GM21786 (cell line): ENCODE data around the gene DYRK1B.
A peak's percentile ranks its signal among the peaks of the same experiment; 100 is the strongest.
"Not testable (repeated sequence)": the region's sequence is repeated elsewhere in the genome, so short reads cannot be mapped to it uniquely, and the experiment has no call there.

ENCODE experiments used
- ATAC-seq: cut with Tn5 transposase; IDR thresholded peaks from one replicate; pipeline ENCODE4 v1.9.1; 2021; ENCODE audit not compliant: unreplicated experiment

DYRK1B gene

DNA sequence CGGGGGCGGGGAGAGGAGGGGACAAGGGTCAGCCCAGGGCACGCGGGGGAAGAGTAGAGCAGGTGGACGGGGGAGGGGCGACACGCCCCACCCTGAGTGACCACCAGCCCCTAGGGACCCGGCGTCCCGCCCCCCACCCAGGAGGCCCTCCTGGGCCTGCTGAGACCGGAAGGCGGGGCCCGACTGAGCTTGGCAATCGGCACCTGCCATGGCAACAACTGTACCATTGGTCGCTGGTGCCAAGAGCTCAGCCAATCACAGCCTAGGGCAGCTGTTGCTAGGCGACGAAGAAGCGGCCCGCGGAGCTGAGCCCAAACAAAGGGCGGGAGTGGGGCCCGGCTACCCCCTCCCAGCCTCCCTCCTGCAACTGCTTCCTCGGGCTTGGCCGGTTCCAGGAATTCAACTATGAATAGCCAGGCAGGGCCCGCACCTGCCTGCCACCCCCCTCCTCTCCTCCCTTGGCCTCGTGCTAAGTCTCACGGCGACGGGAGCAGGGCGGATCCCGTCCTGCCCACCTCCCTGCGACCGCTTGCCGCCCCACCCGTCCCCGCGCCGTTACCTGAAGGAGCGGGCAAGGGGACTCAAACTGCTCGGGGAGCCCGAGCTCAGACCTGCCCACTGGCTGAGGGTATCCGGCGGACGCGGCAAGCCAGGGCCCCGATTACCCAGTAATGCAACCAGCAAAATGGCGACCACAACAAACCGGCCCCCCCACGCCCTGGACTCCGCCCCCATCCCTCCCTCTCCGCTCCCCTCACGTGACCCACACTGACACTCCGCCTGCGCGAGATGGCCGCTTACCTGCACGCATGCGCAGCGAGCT, at the start of gene DYRK1B:
TSS of gene DYRK1B (minus strand) at position 699 of the 823 bp plus-strand sequence. CDS start 2,295 bp downstream, outside the sequence.
- peak; percentile 89 for ATAC-seq

DNA sequence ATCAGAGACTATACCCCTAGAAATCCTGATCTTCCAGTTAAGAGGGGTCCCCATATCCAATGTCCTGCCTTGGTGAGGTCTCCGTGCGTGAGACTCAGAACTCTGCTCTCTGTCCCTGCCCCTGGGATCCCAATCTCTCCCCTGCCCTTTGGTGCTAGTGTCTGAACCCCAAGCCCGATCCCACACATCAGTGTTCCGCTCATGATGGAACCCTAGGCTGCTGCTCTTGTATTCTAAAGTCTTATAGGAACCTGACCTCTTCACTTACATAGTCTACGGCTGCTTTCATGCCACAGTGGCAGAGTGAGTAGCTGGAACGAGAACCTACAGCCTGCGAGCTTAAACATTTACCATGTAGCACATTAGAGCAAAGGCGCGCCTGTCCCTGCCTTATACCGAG, 48.7 kb upstream of the DYRK1B start:
- ATAC-seq: not testable (repeated sequence)

- not testable (repeated sequence) for ATAC-seq
Measured at GRCh38 chr19:39881495-39882110, 47.6 kb upstream of the DYRK1B start.

GRCh38 chr19:39880241-39880640, 46.3 kb upstream of the DYRK1B start:
- not testable (repeated sequence) for ATAC-seq

DNA sequence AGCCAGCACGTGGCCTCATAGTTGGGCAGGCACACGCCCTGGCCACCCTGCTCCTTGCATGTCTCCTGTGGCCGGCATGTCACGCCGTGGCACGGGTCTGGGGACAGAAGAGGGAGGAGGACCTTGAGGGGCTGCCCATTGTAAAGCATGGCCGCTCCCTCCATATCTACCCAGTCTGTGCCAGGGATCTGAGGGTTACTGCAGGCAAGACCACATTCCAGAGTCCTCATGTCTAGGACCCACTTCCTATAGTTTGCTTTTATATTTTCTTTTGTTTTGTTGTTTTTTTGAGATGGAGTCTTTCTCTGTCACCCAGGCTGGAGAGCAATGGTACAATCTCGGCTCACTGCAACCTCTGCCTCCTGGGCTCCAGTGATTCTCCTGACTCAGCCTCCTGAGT, 45.8 kb upstream of the DYRK1B start:
- ATAC-seq: not testable (repeated sequence)

DNA sequence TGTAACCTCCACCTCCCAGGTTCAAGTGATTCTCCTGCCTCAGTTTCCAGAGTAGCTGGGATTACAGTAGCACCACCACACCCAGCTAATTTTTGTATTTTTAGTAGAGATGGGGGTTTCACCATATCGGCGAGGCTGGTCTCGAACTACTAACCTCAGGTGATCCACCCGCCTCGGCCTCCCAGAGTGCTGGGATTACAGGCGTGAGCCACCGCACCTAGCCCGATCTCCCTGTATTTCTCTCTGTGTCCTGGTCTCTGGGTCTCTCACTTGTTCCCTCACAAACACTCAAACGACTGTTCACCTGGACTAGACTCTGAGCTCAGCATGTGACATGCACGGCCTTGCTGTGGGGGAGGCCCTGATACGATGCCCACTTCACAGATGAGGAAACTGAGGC, 44.9 kb upstream of the DYRK1B start:
- not testable (repeated sequence) for ATAC-seq

DNA sequence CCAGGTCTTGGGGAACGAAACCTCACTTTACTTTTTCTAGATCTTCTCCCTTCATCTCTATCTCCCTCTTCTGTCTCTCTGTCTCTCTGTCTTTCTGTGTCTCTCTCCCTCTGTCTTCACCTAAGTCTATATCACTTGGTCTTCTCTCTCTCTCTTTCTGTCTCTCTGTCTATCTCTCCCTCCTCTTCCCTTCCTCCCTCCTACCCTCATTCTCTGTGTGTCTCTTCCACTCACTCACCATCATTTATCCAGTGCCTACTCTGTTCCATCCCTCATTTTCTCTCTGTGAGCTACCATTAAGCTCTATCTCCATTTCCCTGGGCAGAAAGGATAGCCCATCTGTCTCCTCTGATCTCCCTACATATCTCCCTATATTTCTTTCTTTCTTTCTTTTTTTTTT, 44.4 kb upstream of the DYRK1B start:
- no peak for ATAC-seq

- ATAC-seq: not testable (repeated sequence)
Measured at GRCh38 chr19:39877982-39878381, 44.0 kb upstream of the DYRK1B start.

DNA sequence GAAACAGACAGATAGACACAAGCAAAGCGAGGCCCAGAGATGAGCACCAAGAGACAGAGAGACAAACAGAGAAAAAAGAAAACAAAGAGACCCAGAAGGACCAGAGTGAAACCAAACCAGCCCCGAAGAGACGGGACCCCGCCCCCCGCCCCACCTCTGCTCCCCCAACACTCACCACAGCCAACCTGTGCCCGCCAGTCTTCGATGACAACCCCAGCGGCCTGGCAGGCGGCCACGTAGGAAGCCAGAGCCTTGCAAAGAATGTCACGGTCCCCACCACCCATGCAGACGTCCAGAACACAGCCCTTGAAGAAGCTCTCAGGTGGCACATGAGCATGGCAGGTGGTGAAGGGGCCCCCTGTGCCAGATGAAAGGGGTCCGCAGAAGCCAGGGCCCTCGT, 43.5 kb upstream of the DYRK1B start:
- ATAC-seq: not testable (repeated sequence)

- not testable (repeated sequence) for ATAC-seq
Measured at GRCh38 chr19:39876486-39876885, 42.5 kb upstream of the DYRK1B start.

DNA sequence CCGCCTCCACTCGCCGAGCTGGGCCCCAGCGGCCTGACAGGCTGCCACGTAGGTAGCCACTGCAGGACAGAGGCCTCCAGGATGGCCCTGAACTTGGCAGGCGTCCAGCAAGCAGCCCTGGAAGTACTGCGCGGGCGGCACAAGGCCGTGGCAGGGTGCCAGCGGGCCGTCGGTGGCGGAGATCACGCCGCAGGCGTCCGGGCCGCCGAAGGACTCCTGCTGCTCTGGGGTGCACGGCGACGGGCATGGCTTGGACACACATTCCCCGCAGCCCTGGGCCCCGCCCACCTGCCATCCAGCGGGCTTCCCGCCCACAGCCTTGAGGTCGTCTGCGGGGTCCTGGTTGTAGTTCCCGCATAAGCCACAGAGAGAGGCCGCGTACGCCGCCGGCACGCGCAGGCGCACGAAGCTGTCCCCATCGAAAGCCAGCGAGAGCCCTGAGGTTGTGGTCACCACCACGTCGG, 41.5 kb upstream of the DYRK1B start:
- not testable (repeated sequence) for ATAC-seq

GRCh38 chr19:39874404-39874803, 40.4 kb upstream of the DYRK1B start:
- ATAC-seq: no peak

GRCh38 chr19:39873385-39873784, 39.4 kb upstream of the DYRK1B start:
- no peak for ATAC-seq

DNA sequence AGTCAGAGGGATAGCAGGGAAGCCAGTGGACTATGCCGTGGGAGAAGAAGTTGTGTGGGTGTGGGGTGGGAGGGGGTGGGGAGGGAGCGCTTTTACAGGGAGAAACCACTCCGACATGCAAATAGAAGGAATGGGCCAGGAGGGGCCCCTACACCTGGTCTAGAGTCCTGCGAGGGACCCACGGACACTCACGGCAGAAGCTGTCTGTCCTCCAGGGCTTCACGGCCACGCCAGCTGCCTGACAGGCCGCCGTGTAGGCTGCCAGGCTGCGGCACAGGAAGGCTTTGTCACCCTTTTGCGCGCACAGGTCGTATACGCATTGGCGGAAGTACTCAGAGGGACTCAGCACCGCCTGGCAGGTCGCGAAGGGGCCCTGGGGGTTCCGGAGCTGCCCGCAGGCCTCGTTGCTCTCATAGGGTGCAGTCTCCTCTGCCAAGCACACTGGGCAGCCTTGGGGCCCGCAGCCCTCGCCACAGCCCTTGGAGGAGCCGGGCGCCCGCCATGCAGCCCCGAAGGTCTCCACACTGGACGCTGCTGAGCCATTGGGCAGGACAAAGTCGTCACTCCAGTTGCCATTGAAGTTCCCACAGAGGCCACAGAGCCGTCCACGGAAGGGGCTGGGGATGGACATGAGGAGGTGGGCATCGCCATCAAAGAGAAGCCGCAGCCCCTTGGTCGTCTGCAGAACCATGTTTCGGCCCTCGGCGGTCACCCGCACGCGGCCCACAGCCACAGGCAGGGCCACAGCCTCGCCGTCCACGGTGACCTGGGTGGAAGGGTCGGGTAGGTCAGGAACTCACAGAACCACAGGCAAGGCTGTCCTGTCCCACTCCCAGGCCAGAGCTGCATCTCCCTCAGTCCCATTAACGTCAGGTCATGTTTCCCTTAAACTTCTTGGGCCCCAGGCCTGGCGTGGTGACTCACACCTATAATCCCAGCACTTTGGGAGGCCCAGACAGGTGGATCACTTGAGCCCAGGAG, 38.2 kb upstream of the DYRK1B start:
- no peak for ATAC-seq

GRCh38 chr19:39871362-39871761, 37.4 kb upstream of the DYRK1B start:
- no peak for ATAC-seq

DNA sequence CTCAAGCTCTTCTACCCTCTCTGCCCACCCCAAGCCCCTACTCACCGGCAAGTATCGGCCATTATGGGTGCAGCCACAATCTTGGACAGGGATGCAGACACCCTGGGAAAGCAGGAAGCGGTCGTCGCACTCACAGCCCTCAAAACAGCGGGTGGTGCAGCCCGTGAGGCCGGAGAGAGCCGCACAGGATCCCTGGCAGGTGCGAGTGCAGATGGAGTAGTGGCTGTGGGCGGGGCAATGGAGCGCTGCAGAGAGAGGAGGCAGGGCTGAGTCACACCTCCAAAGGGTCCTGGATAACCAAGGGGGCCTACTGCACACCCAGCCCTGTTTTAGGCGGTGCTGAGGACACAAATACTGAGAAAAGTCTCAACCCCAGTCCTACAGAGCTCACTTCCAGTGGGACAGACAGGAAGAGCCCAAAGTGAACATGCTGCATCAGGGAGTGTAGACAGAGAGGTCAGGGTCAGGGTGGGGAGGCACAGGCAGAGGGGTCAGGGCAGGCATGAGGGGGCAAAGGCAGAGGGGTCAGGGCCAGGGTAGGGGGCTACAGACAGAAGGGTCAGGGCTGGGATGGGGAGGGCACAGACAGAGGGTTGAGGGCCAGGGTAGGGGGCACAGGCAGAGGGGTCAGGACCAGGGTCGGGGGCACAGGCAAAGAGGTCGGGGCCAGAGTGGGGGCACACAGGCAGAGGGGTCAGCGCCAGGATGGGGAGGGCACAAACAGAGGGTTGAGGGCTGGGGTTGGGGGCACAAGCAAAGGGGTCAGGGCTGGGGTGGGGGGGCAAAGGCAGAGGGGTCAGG, 36.4 kb upstream of the DYRK1B start:
- ATAC-seq: no peak

DNA sequence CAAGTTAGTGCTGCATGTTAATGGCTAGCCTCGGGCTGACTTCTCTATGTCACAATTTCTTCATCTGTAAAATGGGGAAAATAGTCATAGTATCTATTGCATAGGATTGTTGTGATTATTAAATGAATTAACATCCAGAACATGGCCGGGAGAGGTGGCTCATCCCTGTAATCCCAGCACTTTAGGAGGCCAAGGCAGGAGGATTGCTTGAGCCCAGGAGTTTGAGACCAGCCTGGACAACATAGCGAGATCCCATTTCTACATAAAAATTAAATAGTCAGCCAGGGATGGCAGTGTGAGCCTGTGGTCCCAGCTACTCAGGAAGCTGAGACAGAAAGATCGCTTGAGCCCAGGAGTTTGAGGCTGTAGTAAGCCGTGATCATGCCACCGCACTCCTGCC, 34.0 kb upstream of the DYRK1B start:
- ATAC-seq: no peak

DNA sequence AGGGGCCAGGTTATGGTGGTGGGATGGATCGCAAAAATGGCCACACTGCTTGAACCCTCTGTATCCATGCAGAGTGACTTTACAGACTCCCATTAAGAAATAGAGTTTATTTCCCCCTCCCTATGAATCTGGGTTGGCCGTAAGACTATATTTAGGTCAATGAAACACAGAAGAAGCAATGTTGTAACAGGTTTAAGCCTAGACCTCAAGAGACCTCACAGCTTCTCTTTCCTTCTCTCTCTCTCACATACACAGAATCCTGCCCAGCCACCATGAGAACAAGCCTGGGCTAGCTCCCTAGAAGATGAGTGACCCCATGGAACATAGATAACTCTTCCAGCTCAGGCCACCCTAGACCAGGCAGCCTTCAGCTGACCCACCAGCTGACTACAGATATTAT, 33.2 kb upstream of the DYRK1B start:
- ATAC-seq: no peak

DNA sequence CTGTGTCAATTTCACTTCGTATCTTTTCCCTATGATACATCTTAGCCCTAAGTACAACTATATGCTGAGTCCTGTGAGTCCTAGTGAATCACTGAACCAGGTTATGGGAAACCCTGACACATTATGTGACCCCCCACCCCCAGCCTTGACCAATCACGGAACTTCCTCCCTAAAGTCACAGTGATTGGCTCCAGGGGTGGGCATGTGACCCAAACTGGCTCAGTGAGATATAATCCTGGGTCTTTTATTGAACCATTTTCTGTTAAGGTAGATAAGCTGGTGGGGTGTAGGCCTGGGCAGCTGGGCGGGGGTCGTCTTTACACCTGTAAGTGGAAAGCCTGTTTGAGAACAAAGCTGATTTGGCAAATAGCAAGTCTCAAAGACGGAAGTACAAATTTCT, 32.0 kb upstream of the DYRK1B start:
- ATAC-seq: no peak

DNA sequence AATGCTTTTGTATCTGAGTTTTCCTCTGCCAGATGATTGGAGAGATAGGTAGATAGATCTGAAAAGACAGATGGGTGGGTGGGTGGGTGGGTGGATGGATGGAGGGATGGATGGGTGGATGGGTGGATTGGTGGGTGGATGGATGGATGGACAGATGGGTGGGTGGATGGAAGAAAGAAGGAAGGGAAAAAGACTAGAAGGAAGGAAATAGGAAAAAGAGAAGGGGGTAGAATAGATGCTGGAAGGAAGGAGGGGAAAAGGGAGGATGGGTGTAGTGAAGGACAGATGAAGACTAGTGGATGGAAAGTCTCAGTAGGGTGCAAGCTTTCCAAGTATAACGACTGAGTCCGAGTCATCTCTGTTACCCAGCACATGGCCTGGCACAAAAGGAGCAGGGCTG, 31.2 kb upstream of the DYRK1B start:
- ATAC-seq: no peak
